ENCODE results near the gene FGF19.

Gene FGF19

GRCh38 chr11:69659591-69659990, 44.2 kb downstream of the FGF19 start:
- DNase-seq (ENCODE audit: extremely low spot score) = no peak
- ChIA-PET POLR2A (no interaction called here), CTCF (interaction anchor here (2.5 to 7.7 kb wide), 2 partner anchors 10 to 16 kb away, joined by 10 to 57 read pairs; no protein-coding TSS in a partner anchor)
- TF ChIP-seq, protein P1, sequence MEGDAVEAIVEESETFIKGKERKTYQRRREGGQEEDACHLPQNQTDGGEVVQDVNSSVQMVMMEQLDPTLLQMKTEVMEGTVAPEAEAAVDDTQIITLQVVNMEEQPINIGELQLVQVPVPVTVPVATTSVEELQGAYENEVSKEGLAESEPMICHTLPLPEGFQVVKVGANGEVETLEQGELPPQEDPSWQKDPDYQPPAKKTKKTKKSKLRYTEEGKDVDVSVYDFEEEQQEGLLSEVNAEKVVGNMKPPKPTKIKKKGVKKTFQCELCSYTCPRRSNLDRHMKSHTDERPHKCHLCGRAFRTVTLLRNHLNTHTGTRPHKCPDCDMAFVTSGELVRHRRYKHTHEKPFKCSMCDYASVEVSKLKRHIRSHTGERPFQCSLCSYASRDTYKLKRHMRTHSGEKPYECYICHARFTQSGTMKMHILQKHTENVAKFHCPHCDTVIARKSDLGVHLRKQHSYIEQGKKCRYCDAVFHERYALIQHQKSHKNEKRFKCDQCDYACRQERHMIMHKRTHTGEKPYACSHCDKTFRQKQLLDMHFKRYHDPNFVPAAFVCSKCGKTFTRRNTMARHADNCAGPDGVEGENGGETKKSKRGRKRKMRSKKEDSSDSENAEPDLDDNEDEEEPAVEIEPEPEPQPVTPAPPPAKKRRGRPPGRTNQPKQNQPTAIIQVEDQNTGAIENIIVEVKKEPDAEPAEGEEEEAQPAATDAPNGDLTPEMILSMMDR (IDR thresholded peaks at IDR 0.05; ENCODE audit: control extremely low read depth, extremely low read depth, low read depth, missing control alignments) = no peak

DNA sequence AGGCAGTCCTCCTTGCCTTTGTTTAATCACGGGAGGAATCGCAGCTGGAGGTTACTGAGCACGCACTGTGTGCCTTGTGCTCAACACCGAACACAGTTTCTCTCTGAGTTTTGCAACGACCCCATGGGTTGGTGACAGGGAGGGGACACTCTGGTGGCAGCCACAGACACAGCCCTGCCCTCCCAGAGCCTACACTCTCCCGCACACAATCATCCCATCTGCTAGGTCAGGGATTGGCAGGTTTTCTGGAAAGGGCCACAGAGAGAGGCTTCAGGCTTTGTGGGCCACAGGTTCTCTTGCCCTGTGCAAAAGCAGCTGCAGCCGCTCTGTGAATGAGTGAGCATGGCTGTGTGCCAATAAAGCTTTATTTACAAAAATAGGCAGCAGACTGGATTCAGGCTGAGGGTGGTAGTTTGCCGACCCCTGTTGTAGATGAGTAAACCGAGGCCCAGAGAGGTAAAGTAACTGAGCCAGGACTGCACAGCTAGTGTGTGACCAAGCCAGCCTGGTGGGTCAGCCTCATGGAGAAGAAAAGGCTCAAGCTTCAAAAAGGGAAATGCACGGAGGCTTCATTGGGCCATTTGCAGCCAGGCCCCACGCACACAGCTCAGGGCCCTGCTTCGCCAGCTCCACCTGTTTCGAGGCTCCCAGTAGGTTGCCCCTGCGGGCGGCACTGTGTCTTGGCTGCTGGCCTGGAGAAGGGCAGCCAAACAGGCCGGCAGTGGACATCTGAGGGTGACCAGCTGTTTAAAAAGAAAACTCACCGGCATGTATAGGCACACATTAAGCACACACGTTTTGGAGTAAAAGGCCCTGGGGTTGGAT, 45.0 kb downstream of the FGF19 start:
- TF ChIP-seq, protein P1 (IDR thresholded peaks at IDR 0.05; ENCODE audit: control extremely low read depth, extremely low read depth, low read depth, missing control alignments) = no peak
- DNase-seq (ENCODE audit: extremely low spot score) = no peak
- CTCF ChIA-PET = interaction anchor here (2.5 to 7.7 kb wide), 2 partner anchors 11 to 15 kb away, joined by 10 to 57 read pairs; no protein-coding TSS in a partner anchor
- POLR2A ChIA-PET = no interaction called here

GRCh38 chr11:69657911-69658625, 45.8 kb downstream of the FGF19 start:
- TF ChIP-seq, protein P1 (IDR thresholded peaks at IDR 0.05; ENCODE audit: control extremely low read depth, extremely low read depth, low read depth, missing control alignments) = no peak
- POLR2A ChIA-PET = no interaction called here
- CTCF ChIA-PET = interaction anchor here (2.5 to 7.7 kb wide), 2 partner anchors 12 to 14 kb away, joined by 10 to 57 read pairs; no protein-coding TSS in a partner anchor

GRCh38 chr11:69657456-69657910, 46.3 kb downstream of the FGF19 start:
- no peak for DNase-seq (ENCODE audit: extremely low spot score)
- ChIA-PET CTCF (interaction anchor here (2.5 to 7.7 kb wide), 2 partner anchors 12 to 13 kb away, joined by 8 to 57 read pairs; no protein-coding TSS in a partner anchor), POLR2A (no interaction called here)
- TF ChIP-seq, protein P1 (IDR thresholded peaks at IDR 0.05; ENCODE audit: control extremely low read depth, extremely low read depth, low read depth, missing control alignments) = no peak

More at GRCh38 chr11:69657911-69658625, 45.8 kb downstream of the FGF19 start:
- DNase-seq (ENCODE audit: extremely low spot score) = no peak

GRCh38 chr11:69656536-69657455, 47.0 kb downstream of the FGF19 start:
- ChIA-PET POLR2A (no interaction called here), CTCF (interaction anchor here (2.5 to 7.7 kb wide), 2 partner anchors 12 to 13 kb away, joined by 8 to 57 read pairs; no protein-coding TSS in a partner anchor)
- TF ChIP-seq, protein P1 (IDR thresholded peaks at IDR 0.05; ENCODE audit: control extremely low read depth, extremely low read depth, low read depth, missing control alignments) = no peak
- no peak for DNase-seq (ENCODE audit: extremely low spot score)
